Smooth muscle cell (in vitro differentiated cells): Measurements from ENCODE around the gene PCDH19. TPM values are rescaled to one million over a fixed set of nuclear protein-coding genes. Genes with fewer than 3 reads are reported as not detected.

Experiments used
- DNase-seq: peaks from one replicate; lab custom pipeline; 2025; ENCODE audit not compliant: unreplicated experiment; lab: John Stamatoyannopoulos, UW
- H2AFZ ChIP-seq: fragments of 200-600 bp; sonication (generic); 2 replicates; pipeline ENCODE4 v1.6.0; 2016; ENCODE audit warnings: antibody characterized with exemption, low read depth, mild to moderate bottlenecking
- H3F3A ChIP-seq: fragments of 200-600 bp; sonication (generic); 2 replicates; pipeline ENCODE4 v1.6.0; 2017; ENCODE audit warnings: antibody characterized with exemption, low read depth
- H3K27ac ChIP-seq: fragments of 200-600 bp; sonication (generic); 2 replicates; pipeline ENCODE4 v1.5.1; 2016; ENCODE audit warnings: low read depth, mild to moderate bottlenecking
- H3K27me3 ChIP-seq: fragments of 200-600 bp; sonication (generic); 2 replicates; pipeline ENCODE4 v1.6.1; 2016; ENCODE audit warnings: low read depth, mild to moderate bottlenecking
- H3K36me3 ChIP-seq: fragments of 200-600 bp; sonication (generic); 2 replicates; pipeline ENCODE4 v1.5.1; 2016; ENCODE audit warnings: low read depth
- H3K4me1 ChIP-seq: fragments of 200-600 bp; sonication (generic); 2 replicates; pipeline ENCODE4 v1.5.1; 2016; ENCODE audit warnings: low read depth
- H3K4me2 ChIP-seq: fragments of 200-600 bp; sonication (generic); 2 replicates; pipeline ENCODE4 v1.6.0; 2016; ENCODE audit warnings: mild to moderate bottlenecking
- H3K4me3 ChIP-seq: fragments of 200-600 bp; sonication (generic); 2 replicates; pipeline ENCODE4 v1.5.1; 2016; ENCODE audit warnings: mild to moderate bottlenecking
- H3K79me2 ChIP-seq: fragments of 200-600 bp; sonication (generic); 2 replicates; pipeline ENCODE4 v1.6.0; 2016; ENCODE audit warnings: low read depth, mild to moderate bottlenecking
- H3K9ac ChIP-seq: fragments of 200-600 bp; sonication (generic); 2 replicates; pipeline ENCODE4 v1.6.0; 2016; ENCODE audit warnings: low read depth
- H3K9me3 ChIP-seq: fragments of 200-600 bp; sonication (generic); replicated peaks from 2 replicates; pipeline ENCODE4 v1.5.1; 2016; ENCODE audit warnings: low read depth
- H4K20me1 ChIP-seq: fragments of 200-600 bp; sonication (generic); 2 replicates; pipeline ENCODE4 v1.6.0; 2016; ENCODE audit warnings: low read depth
- CTCF ChIP-seq: fragments of 200-600 bp; sonication (generic); IDR thresholded peaks from 2 replicates; pipeline ENCODE4 v1.5.1; 2017; ENCODE audit warnings: borderline replicate concordance, mild to moderate bottlenecking, antibody characterized with exemption; ENCODE audit not compliant: insufficient read depth, poor library complexity, severe bottlenecking
- WGBS: methylation state at CpG from one replicate; pipeline ENCODE4 v1.1.7; 2016; ENCODE audit warnings: low lambda C conversion rate; 5-methylcytosine and 5-hydroxymethylcytosine counted together
- polyA plus RNA-seq: library from polyadenylated mRNA; unstranded; fragments of >200 nt; fragmentation: Nextera tagmentation; extraction: Ambion mirVana; gene quantifications from 2 replicates; pipeline ENCODE4 v1.2.1, GENCODE V29; 2016
- total RNA-seq: library from RNA; depleted of rRNA; stranded (reverse); fragments of >200 nt; gene quantifications from 2 replicates; pipeline ENCODE4 v1.2.3, GENCODE V29; 2014

PCDH19 gene
- total and polyA plus RNA-seq, 2 experiments from 2014 or later = 7.5 to 16.8 TPM

GRCh38 chrX:100407784-100408712, 2.0 kb downstream of the PCDH19 start:
- Histone ChIP-seq H3K79me2 (no peaks in the 10 kb centered on the region), H2AFZ (no peak overlapping the region), H3K27me3 (no peaks in the 10 kb centered on the region)

GRCh38 chrX:100407147-100407783, 2.8 kb downstream of the PCDH19 start:
- 94% methylated on average over 47 of the region's 47 CpGs for WGBS
- no peak overlapping the region for H3K27ac ChIP-seq
- no peak for TF ChIP-seq CTCF
- H3K4me3 ChIP-seq = no peak overlapping the region
- no peak for DNase-seq
- H3K36me3 ChIP-seq = no peaks in the 10 kb centered on the region
- H3K79me2 ChIP-seq = no peaks in the 10 kb centered on the region
- no peaks in the 10 kb centered on the region for H3K4me1 ChIP-seq
- no peaks in the 10 kb centered on the region for H3F3A ChIP-seq
- no peaks in the 10 kb centered on the region for H3K9me3 ChIP-seq
- H2AFZ ChIP-seq = no peak overlapping the region
- H3K4me2 ChIP-seq = no peak overlapping the region
- no peak overlapping the region for H3K9ac ChIP-seq
- peaks cover 30% of the 10 kb centered on the region for H4K20me1 ChIP-seq
- H3K27me3 ChIP-seq = no peaks in the 10 kb centered on the region

More at GRCh38 chrX:100407784-100408712, 2.0 kb downstream of the PCDH19 start:
- H3K36me3 ChIP-seq = no peaks in the 10 kb centered on the region
- H3K4me2 ChIP-seq = peak overlapping the region; percentile 61
- WGBS = 75% methylated on average over 81 of the region's 90 CpGs
- H4K20me1 ChIP-seq = peaks cover 30% of the 10 kb centered on the region
- H3F3A ChIP-seq = no peaks in the 10 kb centered on the region
- H3K4me3 ChIP-seq = peak overlapping the region; percentile 56
- no peak overlapping the region for H3K27ac ChIP-seq
- H3K9me3 ChIP-seq = no peaks in the 10 kb centered on the region
- DNase-seq = no peak
- no peak overlapping the region for H3K9ac ChIP-seq
- no peak for TF ChIP-seq CTCF
- no peaks in the 10 kb centered on the region for H3K4me1 ChIP-seq

GRCh38 chrX:100405424-100405823, 4.6 kb downstream of the PCDH19 start:
- no peaks in the 10 kb centered on the region for H3F3A ChIP-seq
- H3K4me2 ChIP-seq = peak overlapping the region; percentile 56
- no peak for DNase-seq
- no peak for TF ChIP-seq CTCF
- H2AFZ ChIP-seq = no peak overlapping the region
- peak overlapping the region; percentile 6 for H3K4me3 ChIP-seq
- H3K79me2 ChIP-seq = no peaks in the 10 kb centered on the region
- H4K20me1 ChIP-seq = peaks cover 30% of the 10 kb centered on the region
- H3K9me3 ChIP-seq = no peaks in the 10 kb centered on the region
- no peaks in the 10 kb centered on the region for H3K4me1 ChIP-seq
- no peak overlapping the region for H3K27ac ChIP-seq
- H3K36me3 ChIP-seq = no peaks in the 10 kb centered on the region
- H3K27me3 ChIP-seq = no peaks in the 10 kb centered on the region
- H3K9ac ChIP-seq = no peak overlapping the region
